Measurements from ENCODE around the gene KRTAP5-3. TPM values are rescaled to one million over a fixed set of nuclear protein-coding genes. Genes with fewer than 3 reads are reported as not detected.
"Not testable (repeated sequence)": the region's sequence is repeated elsewhere in the genome, so short reads cannot be mapped to it uniquely, and the experiment has no call there.

KRTAP5-3 gene
- total RNA-seq, 2 donors from 2014 or later = not detected

DNA sequence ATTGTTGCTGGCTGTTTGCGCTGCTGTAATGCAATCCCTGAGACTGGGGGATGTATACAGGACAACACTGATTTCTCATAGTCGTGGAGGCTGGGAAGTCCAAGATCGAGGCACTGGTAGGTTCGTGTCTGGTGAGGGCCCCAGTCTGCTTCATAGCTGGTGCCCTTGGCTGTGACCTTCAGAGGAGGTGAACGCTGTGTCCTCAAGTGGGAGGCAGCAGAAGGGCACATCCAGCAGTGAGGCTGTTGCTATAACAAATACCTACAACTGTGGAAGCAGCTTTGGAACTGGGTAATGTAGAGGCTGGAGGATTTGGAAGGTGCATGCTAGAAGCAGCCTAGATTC lies 42.6 kb upstream of the KRTAP5-3 start:
- no peak for TF ChIP-seq CTCF (IDR thresholded peaks at IDR 0.05)
- Histone ChIP-seq H3K4me1 (no peaks in the 10 kb centered on the region), H3K36me3 (no peaks in the 10 kb centered on the region), H3K27me3 (no peaks in the 10 kb centered on the region), H3K9me3 (no peaks in the 10 kb centered on the region), H3K27ac (no peak overlapping the region), H3K4me3 (no peak overlapping the region)
- no peak for DNase-seq (ENCODE audit: low spot score)

GRCh38 chr11:1650034-1650917 lies 42.0 kb upstream of the KRTAP5-3 start:
- TF ChIP-seq CTCF (IDR thresholded peaks at IDR 0.05) = no peak
- no peak for DNase-seq (ENCODE audit: low spot score)
- H3K9me3 ChIP-seq = no peaks in the 10 kb centered on the region
- H3K27me3 ChIP-seq = no peaks in the 10 kb centered on the region
- H3K27ac ChIP-seq = no peak overlapping the region
- H3K4me3 ChIP-seq = no peak overlapping the region
- no peaks in the 10 kb centered on the region for H3K4me1 ChIP-seq
- no peaks in the 10 kb centered on the region for H3K36me3 ChIP-seq

DNA sequence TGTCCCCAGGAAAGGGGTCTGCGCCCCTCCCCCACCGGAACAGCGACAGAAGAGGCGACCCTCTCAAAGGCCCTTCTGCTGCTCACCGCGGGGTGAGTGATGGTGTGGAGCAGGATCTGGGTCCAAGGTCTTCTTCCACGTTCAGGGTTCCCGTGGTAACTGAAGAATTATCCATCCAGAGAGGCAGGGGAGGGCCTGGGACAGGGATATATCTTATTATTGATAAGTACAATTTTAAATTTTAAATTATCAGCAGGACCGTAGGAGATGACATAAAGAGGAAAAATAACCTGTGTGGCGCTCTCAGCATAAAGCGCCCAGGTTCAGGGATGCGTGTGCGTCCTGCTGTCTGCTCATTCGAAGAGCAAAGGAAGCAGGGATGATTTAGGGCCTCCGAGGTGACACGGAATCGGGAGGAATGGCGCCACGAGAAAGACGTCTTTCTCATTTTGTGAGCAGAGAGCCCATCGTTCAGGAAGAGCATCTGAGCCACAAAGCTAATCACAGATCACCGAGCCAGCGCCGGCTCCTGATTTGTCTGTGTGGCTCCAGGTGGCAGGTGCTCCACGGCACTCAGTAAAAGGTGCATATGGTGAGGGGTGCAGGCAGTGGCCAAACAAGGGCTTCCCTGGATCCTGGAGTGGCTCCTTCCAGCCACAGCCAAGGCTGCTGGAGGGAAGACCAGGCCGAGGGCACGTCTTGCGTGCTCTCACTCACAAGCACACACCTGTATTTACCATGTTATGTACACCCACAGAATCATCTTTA lies 40.6 kb upstream of the KRTAP5-3 start:
- TF ChIP-seq CTCF (IDR thresholded peaks at IDR 0.05) = no peak
- Histone ChIP-seq H3K27ac (no peak overlapping the region), H3K4me1 (no peaks in the 10 kb centered on the region), H3K36me3 (no peaks in the 10 kb centered on the region), H3K9me3 (no peaks in the 10 kb centered on the region), H3K27me3 (no peaks in the 10 kb centered on the region), H3K4me3 (no peak overlapping the region)
- no peak for DNase-seq (ENCODE audit: low spot score)

DNA sequence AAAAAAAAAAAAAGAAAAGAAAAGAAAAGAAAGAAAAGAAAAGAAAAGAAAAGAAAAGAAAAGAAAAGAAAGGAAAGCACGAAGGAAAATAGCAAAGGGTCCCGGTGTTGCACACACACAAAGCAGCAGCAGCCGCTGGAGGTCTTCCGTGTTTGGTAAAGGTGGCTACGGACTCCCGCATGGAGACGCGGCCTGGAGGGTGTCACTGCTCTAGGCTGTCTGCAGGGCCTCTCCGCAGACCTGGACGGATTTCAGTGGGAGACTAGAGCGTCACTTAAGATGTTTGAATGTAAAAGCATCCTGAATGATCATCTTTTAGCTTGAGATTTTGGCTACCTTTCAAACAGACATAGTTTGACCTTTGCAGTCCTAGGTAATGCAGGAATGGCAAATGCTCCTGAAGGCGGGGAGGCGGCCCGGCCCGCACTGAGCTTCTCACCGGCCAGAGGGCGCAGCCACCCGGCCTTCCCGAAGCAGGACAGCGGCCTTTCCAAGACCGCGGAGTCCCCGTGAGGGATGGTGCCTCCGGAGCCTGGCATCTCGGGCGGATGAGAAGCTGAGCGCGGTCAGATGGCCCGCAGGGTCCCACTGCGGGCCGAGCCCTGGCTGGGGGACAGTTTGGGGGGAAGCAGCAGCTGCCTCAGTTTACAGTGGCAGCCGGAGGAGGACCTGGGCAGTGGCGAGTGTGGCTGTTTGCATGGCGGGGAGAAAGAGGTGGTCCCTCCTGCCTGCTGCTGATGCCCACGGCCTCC lies 39.8 kb upstream of the KRTAP5-3 start:
- no peaks in the 10 kb centered on the region for H3K27me3 ChIP-seq
- H3K4me1 ChIP-seq = no peaks in the 10 kb centered on the region
- H3K36me3 ChIP-seq = no peaks in the 10 kb centered on the region
- TF ChIP-seq CTCF (IDR thresholded peaks at IDR 0.05) = no peak
- DNase-seq (ENCODE audit: low spot score) = no peak
- no peaks in the 10 kb centered on the region for H3K9me3 ChIP-seq
- no peak overlapping the region for H3K4me3 ChIP-seq
- H3K27ac ChIP-seq = no peak overlapping the region

DNA sequence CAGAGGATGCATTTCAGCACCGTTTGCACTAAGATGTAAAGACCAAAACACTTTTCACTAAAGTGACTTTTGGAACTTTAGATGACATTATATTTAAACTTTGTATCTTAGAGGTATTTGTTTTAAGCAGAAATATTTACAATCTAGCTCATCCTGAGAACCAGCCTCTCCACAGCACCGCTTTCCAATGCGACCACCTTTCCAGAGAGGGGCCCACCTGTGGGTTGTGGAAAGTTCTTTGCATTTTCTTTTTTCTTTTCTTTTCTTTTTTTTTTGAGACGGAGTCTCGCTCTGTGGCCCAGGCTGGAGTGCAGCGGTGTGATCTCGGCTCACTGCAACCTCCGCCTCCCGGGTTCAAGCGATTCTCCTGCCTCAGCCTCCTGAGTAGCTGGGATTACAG lies 38.3 kb upstream of the KRTAP5-3 start:
- H3K4me1 ChIP-seq; H3K36me3 ChIP-seq; H3K9me3 ChIP-seq; DNase-seq (ENCODE audit: low spot score); H3K27ac ChIP-seq; H3K27me3 ChIP-seq; H3K4me3 ChIP-seq: not testable (repeated sequence)

- DNase-seq (ENCODE audit: low spot score) = no peak
- no peak overlapping the region for H3K4me3 ChIP-seq
- H3K27ac ChIP-seq = no peak overlapping the region
- H3K27me3 ChIP-seq = no peaks in the 10 kb centered on the region
- H3K36me3 ChIP-seq = no peaks in the 10 kb centered on the region
- H3K4me1 ChIP-seq = no peaks in the 10 kb centered on the region
- H3K9me3 ChIP-seq = no peaks in the 10 kb centered on the region
- TF ChIP-seq CTCF (IDR thresholded peaks at IDR 0.05) = no peak
Observed at GRCh38 chr11:1645357-1645821, 37.1 kb upstream of the KRTAP5-3 start.

All from right atrium auricular region (tissue), 2 donors.